ENCODE measurements around the gene TNS2.

Gene TNS2

GRCh38 chr12:53057816-53058500, 8.1 kb downstream of the TNS2 start:
- no peak for DNase-seq

GRCh38 chr12:53058674-53059433, 9.0 kb downstream of the TNS2 start:
- DNase-seq = no peak

More at GRCh38 chr12:53057816-53058500, 8.1 kb downstream of the TNS2 start:
- TF ChIP-seq POLR2A (IDR thresholded peaks at IDR 0.05; ENCODE audit: low read length) (no peak), GATA1 (IDR thresholded peaks at IDR 0.05; ENCODE audit: low read depth, low read length) (no peak)

GRCh38 chr12:53059434-53060063, 9.7 kb downstream of the TNS2 start:
- DNase-seq = no peak
- TF ChIP-seq GATA1 (IDR thresholded peaks at IDR 0.05; ENCODE audit: low read depth, low read length) = no peak
- TF ChIP-seq POLR2A (IDR thresholded peaks at IDR 0.05; ENCODE audit: low read length) = no peak

More at GRCh38 chr12:53058674-53059433, 9.0 kb downstream of the TNS2 start:
- no peak for TF ChIP-seq POLR2A (IDR thresholded peaks at IDR 0.05; ENCODE audit: low read length)
- no peak for TF ChIP-seq GATA1 (IDR thresholded peaks at IDR 0.05; ENCODE audit: low read depth, low read length)

- no peak for TF ChIP-seq POLR2A (IDR thresholded peaks at IDR 0.05; ENCODE audit: low read length)
- TF ChIP-seq GATA1 (IDR thresholded peaks at IDR 0.05; ENCODE audit: low read depth, low read length) = no peak
- no peak for DNase-seq
Observed at GRCh38 chr12:53060064-53060720, 10.3 kb downstream of the TNS2 start.

GRCh38 chr12:53060721-53061276, 10.9 kb downstream of the TNS2 start:
- TF ChIP-seq POLR2A (IDR thresholded peaks at IDR 0.05; ENCODE audit: low read length) (no peak), GATA1 (IDR thresholded peaks at IDR 0.05; ENCODE audit: low read depth, low read length) (no peak)
- no peak for DNase-seq

- no peak for TF ChIP-seq GATA1 (IDR thresholded peaks at IDR 0.05; ENCODE audit: low read depth, low read length)
- peak; percentile 21 for TF ChIP-seq POLR2A (IDR thresholded peaks at IDR 0.05; ENCODE audit: low read length)
- DNase-seq = peak in 1 of 2 experiments; percentile 22
Observed at GRCh38 chr12:53061404-53062010, 11.6 kb downstream of the TNS2 start.

- no peak for TF ChIP-seq POLR2A (IDR thresholded peaks at IDR 0.05; ENCODE audit: low read length)
- no peak for TF ChIP-seq GATA1 (IDR thresholded peaks at IDR 0.05; ENCODE audit: low read depth, low read length)
- DNase-seq = no peak
Observed at GRCh38 chr12:53062011-53062961, 12.4 kb downstream of the TNS2 start.

GRCh38 chr12:53062977-53063707, 13.3 kb downstream of the TNS2 start:
- no peak for TF ChIP-seq GATA1 (IDR thresholded peaks at IDR 0.05; ENCODE audit: low read depth, low read length)
- TF ChIP-seq POLR2A (IDR thresholded peaks at IDR 0.05; ENCODE audit: low read length) = no peak
- no peak for DNase-seq

GRCh38 chr12:53063708-53064612, 14.1 kb downstream of the TNS2 start:
- DNase-seq = no peak

GRCh38 chr12:53064613-53065436, 15.0 kb downstream of the TNS2 start:
- DNase-seq = no peak
- no peak for TF ChIP-seq POLR2A (IDR thresholded peaks at IDR 0.05; ENCODE audit: low read length)
- no peak for TF ChIP-seq GATA1 (IDR thresholded peaks at IDR 0.05; ENCODE audit: low read depth, low read length)

More at GRCh38 chr12:53063708-53064612, 14.1 kb downstream of the TNS2 start:
- TF ChIP-seq GATA1 (IDR thresholded peaks at IDR 0.05; ENCODE audit: low read depth, low read length) (no peak), POLR2A (IDR thresholded peaks at IDR 0.05; ENCODE audit: low read length) (no peak)

All from erythroblast (primary cell).